Left kidney (tissue), 2 donors: Measurements from ENCODE around the gene PTPRH. TPM values are rescaled to one million over a fixed set of nuclear protein-coding genes. Genes with fewer than 3 reads are reported as not detected.
"Not testable (repeated sequence)": the region's sequence is repeated elsewhere in the genome, so short reads cannot be mapped to it uniquely, and the experiment has no call there.

Experiments used
- DNase-seq: peaks from one replicate; pipeline ENCODE4 v3.0.0-alpha.2; 2013
- polyA plus RNA-seq: library from polyadenylated mRNA; unstranded; fragments of 120-200 nt; gene quantifications from one replicate; pipeline ENCODE4 v1.2.1, GENCODE V29; 2013; ENCODE audit not compliant: insufficient read length

Gene PTPRH
- polyA plus RNA-seq, 1 donor, result 0.07 TPM

DNA sequence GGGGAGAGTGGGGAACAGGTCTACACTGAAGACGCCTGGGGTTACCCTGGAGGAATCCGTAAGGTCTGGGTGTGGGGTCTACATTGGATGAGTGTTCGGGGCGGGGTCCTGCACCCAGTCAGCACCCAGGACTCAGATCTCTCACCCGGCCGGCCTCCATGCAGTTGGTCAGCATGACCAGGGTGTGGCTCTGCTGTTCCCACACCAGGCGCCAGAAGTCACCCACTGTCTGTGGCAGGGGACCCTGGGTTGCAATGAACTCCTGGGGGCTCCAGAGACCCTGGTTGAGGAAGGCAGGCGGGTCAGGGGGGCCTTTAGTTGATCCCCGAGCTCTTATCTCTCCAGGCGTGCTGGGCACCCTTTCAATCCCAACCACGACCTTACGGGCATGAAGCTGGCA is 23.2 kb downstream of the PTPRH start:
- no peak for DNase-seq

DNA sequence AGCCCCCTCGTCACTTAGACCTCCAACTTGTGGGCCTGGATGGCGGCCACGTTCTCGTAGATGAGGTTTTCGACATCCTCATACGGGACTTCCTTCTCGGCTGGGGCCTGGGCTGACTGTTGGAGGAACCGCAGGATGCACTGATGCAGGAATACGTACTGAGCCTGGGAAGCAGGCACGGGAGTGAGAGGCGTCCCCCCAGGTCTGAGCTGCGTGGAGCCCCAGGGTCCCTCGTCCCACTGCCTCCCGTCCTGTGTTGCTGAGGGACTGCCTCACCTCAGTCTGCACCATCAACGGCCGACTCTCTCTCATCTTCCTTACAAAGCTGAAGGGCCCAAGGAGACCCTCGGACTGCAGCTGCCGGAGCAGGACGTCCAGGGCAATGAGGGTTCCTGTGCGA is 27.6 kb downstream of the PTPRH start:
- DNase-seq, result no peak

GRCh38 chr19:55179606-55180484 is 29.5 kb downstream of the PTPRH start, which contains the start of gene SYT5:
TSS of gene SYT5 (minus strand) at chr19:55180289. CDS start at chr19:55179041, 1,248 bp downstream.
- peak; percentile 34 for DNase-seq

GRCh38 chr19:55178781-55179599 is 30.3 kb downstream of the PTPRH start:
- peak; percentile 77 for DNase-seq

- no peak for DNase-seq
Observed at GRCh38 chr19:55176076-55176475, 33.2 kb downstream of the PTPRH start.

- no peak for DNase-seq
Observed at GRCh38 chr19:55175117-55175867, 34.0 kb downstream of the PTPRH start.

GRCh38 chr19:55174425-55175116 is 34.7 kb downstream of the PTPRH start:
- DNase-seq, result no peak

GRCh38 chr19:55173714-55174409 is 35.4 kb downstream of the PTPRH start:
- peak; percentile 40 for DNase-seq

- no peak for DNase-seq
Observed at GRCh38 chr19:55173186-55173713, 36.1 kb downstream of the PTPRH start.

GRCh38 chr19:55172741-55173140 is 36.6 kb downstream of the PTPRH start:
- no peak for DNase-seq

- DNase-seq, result not testable (repeated sequence)
Observed at GRCh38 chr19:55172318-55172717, 37.0 kb downstream of the PTPRH start.

DNA sequence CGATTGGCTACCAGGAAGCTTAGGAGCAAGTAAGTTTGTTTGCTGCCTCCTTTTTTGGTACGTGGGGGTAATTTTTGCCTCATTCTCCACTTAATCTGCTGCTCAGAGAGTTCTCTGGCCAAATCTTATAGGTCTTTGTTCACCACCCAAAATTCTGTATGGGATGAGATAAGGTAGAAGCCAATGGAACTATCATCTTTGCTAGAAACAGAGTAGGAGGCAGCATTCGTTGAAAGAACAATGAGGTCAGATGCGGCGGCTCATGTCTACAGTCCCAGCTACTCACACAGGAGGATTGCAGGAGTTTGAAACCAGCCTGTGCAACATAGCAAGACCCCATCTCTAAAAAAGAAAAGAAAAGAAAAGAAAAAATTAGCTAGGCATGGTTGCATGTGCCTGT is 37.9 kb downstream of the PTPRH start:
- DNase-seq, result no peak

- DNase-seq, result no peak
Observed at GRCh38 chr19:55169136-55169535, 40.2 kb downstream of the PTPRH start.

DNA sequence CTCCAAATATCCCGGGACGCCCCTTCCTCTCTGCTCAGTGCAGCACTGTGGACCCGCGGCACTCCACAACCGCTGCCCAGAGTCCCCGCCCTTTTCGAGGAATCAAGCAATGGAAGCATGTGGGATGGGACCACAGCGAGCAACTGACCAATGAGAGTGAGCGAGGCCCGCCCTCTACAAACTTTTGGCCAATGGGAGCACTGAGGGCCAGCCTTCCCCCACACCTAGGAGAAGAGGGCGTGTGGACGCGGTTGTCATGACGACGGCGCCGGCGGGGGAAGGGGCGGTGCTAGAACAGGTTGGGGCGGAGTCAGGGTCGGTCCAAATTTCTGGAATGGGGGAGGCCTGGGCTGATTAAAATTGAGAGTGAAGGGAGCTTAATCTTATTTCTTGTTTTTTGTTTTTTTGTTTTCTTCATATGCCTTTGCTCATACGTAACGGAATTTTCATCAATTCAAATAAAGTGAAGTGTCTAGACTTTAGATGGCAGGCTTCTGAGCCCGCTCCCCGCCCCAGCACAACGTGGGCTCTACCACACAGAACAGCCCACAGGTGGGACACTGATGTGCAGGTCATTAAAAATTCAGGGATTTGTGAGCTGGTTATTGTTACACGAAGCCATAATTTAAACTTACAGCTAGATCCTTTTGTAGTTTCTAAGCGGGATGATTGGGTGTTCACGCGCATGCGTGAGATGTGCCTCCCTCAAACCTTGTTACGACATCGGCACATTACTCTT is 42.6 kb downstream of the PTPRH start, which contains the start of gene DNAAF3:
Gene DNAAF3 (minus strand): TSS at position 84 of the 739 bp plus-strand sequence. CDS start 200 bp downstream, outside the sequence.
- DNase-seq, result peak; percentile 95

- peak; percentile 52 for DNase-seq
Observed at GRCh38 chr19:55165952-55166529, 43.3 kb downstream of the PTPRH start.

DNA sequence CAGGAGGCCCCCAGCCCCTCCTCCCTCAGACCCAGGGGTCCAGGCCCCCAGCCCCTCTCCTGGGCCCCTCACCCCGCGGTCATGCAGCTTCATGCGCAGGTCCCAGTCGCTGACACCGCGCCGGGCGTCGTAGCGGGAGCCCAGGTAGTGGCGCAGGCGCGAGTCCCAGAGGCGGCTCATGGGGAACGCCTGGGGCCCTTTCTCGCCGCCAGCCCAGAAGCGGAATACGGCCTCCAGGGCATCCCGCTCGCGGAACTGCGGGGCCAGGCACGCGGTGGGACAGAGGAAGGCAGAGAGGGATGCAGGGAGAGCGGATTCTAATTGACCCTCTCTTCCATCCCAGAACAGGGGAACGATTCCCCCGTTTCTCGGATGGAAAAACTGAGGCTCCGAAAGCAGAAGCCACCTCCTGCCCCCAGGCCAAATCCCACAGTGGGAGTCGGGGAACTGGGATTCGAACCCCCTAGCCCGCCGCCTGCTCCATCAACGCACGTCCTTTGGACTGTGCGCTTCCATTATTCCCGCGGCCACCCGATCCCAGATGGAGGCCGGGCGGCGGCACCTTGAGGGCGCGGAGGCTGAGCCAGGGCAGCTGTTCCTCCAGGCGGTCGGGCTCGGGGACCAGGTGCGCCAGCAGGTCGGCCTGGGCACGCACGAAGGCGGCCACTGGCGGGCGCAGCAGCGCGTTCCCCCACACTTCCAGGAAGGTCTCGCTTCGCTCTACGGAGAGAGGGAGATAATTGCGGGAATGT is 47.6 kb downstream of the PTPRH start:
- DNase-seq, result no peak

GRCh38 chr19:55160986-55161365 is 48.3 kb downstream of the PTPRH start:
- DNase-seq, result no peak

DNA sequence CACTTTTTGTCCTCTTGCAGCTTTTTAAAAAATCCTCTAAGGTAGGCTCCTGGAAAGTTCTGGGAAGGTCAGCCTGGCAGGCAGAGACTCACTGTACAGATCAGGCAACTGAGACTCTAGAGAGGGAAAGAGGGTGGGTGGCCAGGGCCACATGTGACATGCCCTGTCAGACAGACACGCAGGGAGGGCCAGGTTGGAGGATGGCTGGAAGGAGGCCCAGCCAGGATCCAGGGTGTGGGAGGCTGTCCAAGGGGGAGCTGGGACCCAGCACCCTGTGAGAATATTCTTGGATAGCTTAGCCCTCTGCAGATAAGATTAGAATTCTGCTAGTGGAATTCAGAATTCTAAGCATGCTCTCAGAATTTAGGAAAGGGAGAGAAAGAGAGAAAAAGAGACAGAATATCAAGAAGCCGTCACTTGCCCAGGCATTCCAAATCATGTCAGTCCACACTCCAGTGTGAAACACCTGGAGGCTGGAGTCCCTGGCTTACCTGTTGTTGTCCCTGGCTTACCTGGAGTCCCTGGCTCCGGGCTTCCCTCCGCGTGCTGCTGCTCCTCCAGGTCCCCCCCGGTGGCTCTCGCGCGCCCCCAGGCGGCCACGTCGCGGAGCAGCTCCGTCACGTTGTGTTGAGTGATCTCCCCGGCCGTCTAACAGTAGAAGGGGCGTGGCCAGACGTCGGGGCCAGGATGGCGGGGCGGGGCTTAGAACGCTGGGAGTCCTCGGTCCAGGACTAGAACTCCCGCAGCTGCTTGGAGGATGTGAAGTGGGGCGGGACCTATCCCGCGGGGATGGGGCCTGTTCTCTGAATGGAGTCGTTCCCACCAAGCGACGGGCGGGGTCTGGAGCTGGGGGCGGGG is 48.9 kb downstream of the PTPRH start:
- DNase-seq, result peak; percentile 81
